Endothelial cell of umbilical vein (primary cell): Measurements from ENCODE around the gene SPPL3. TPM values are rescaled to one million over a fixed set of nuclear protein-coding genes. Genes with fewer than 3 reads are reported as not detected.

Experiments used
- BruUV-seq: library from RNA; stranded (reverse); fragments of 400-500 nt; replicated peaks from 2 replicates; lab custom pipeline; 2021; lab: Mats Ljungman, UMichigan
- CTCF ChIA-PET: fragments of 300-600, 350-600 bp; sonication (Branson Sonifier 250); formaldehyde crosslinking; loops from one replicate; lab custom pipeline; 2021; ENCODE audit warnings: antibody characterized with exemption, inconsistent platforms; lab: Charles Lee
- POLR2A ChIA-PET: fragments of 300-600, 350-600 bp; sonication (Branson Sonifier 250); formaldehyde crosslinking; loops from one replicate; lab custom pipeline; 2021; ENCODE audit warnings: antibody characterized with exemption, inconsistent platforms; lab: Charles Lee
- DNase-seq: peaks from one replicate; pipeline ENCODE4 v3.0.0-alpha.2; 2011; ENCODE audit warnings: low read depth, low spot score
- FAIRE-seq: peaks from 2 replicates; lab custom pipeline; 2011; peaks lifted over from hg19 to GRCh38; lab: Jason Lieb, UNC
- H2AFZ ChIP-seq: 2 replicates; pipeline ENCODE4 v1.6.0; 2012; ENCODE audit warnings: low read depth, low read length, control low read depth, inconsistent platforms
- H3K27ac ChIP-seq: 2 replicates; pipeline ENCODE4 v1.5.1; 2011; ENCODE audit warnings: low read depth, mild to moderate bottlenecking, control low read depth, low read length, moderate library complexity; ENCODE audit not compliant: insufficient read depth
- H3K27me3 ChIP-seq, 2 experiments: 2 replicates each; pipeline versions ENCODE4 v1.6.0 to v1.6.1; 2011; ENCODE audit warnings: low read length in 2 of 2, mixed read lengths in 1 of 2; ENCODE audit not compliant: control insufficient read depth in 2 of 2, insufficient read depth in 2 of 2
- H3K36me3 ChIP-seq, 2 experiments: 2 replicates in 1 of 2; 3 replicates in 1 of 2; pipeline ENCODE4 v1.5.1; 2011; ENCODE audit warnings: low read length in 2 of 2, mild to moderate bottlenecking in 1 of 2, moderate library complexity in 1 of 2; ENCODE audit not compliant: control insufficient read depth in 2 of 2, insufficient read depth in 2 of 2; ENCODE audit errors: extremely low read depth in 1 of 2
- H3K4me1 ChIP-seq: 3 replicates; pipeline ENCODE4 v1.5.1; 2011; ENCODE audit warnings: mild to moderate bottlenecking, low read length; ENCODE audit not compliant: control insufficient read depth, insufficient read depth; ENCODE audit errors: extremely low read depth
- H3K4me2 ChIP-seq: 2 replicates; pipeline ENCODE4 v1.6.1; 2011; ENCODE audit warnings: low read length, control low read depth, mixed read lengths; ENCODE audit not compliant: insufficient read depth
- H3K4me3 ChIP-seq, 3 experiments: fragments of 200-600 bp in 1 of 3; sonication (generic), shearing (Covaris generic) in 1 of 3; replicated peaks in 1 of 3; 2 replicates each; pipeline ENCODE4 v1.5.1; 2011 to 2016; ENCODE audit warnings: control low read depth in 3 of 3, low read length in 3 of 3, mild to moderate bottlenecking in 2 of 3, inconsistent platforms in 1 of 3, low read depth in 1 of 3, moderate library complexity in 1 of 3; ENCODE audit not compliant: insufficient read depth in 1 of 3
- H3K79me2 ChIP-seq: 2 replicates; pipeline ENCODE4 v1.6.0; 2012; ENCODE audit warnings: low read length, inconsistent platforms; ENCODE audit not compliant: control insufficient read depth, insufficient read depth
- H3K9ac ChIP-seq: replicated peaks from 2 replicates; pipeline ENCODE3; 2011; ENCODE audit warnings: low read length, control low read depth; ENCODE audit not compliant: insufficient read depth; ENCODE audit errors: extremely low read depth
- H3K9me1 ChIP-seq: replicated peaks from 3 replicates; pipeline ENCODE4 v1.6.0; 2011; ENCODE audit warnings: mild to moderate bottlenecking, low read length; ENCODE audit not compliant: control insufficient read depth, insufficient read depth; ENCODE audit errors: extremely low read depth
- H3K9me3 ChIP-seq: replicated peaks from 2 replicates; pipeline ENCODE4 v1.5.1; 2012; ENCODE audit warnings: low read length, inconsistent platforms; ENCODE audit not compliant: control insufficient read depth, insufficient read depth
- H4K20me1 ChIP-seq: replicated peaks from 2 replicates; pipeline ENCODE3; 2011; ENCODE audit warnings: mild to moderate bottlenecking, low read length; ENCODE audit not compliant: control insufficient read depth, insufficient read depth; ENCODE audit errors: extremely low read depth
- EZH2 ChIP-seq: IDR thresholded peaks from 2 replicates; pipeline ENCODE4 v1.6.1; 2012; ENCODE audit warnings: borderline replicate concordance, low read depth, mild to moderate bottlenecking, moderate library complexity, low read length, inconsistent platforms; ENCODE audit not compliant: severe bottlenecking
- FOS ChIP-seq: IDR thresholded peaks from 2 replicates; pipeline ENCODE4 v1.6.1; 2011; ENCODE audit warnings: mild to moderate bottlenecking, low read length, moderate library complexity, borderline replicate concordance; ENCODE audit not compliant: insufficient read depth
- GATA2 ChIP-seq: IDR thresholded peaks from 2 replicates; pipeline ENCODE4 v1.7.0; 2011; ENCODE audit warnings: low read depth, mild to moderate bottlenecking, moderate library complexity, mixed read lengths, low read length; ENCODE audit not compliant: insufficient read length, insufficient read depth
- JUN ChIP-seq: IDR thresholded peaks from 2 replicates; pipeline ENCODE4 v1.6.1; 2011; ENCODE audit warnings: borderline replicate concordance, low read depth; ENCODE audit not compliant: insufficient read length, insufficient read depth
- MYC ChIP-seq: IDR thresholded peaks from one replicate; pipeline ENCODE4 v1.6.1; 2011; ENCODE audit warnings: mild to moderate bottlenecking, low read depth, low read length
- POLR2A ChIP-seq: IDR thresholded peaks from 2 replicates; pipeline ENCODE4 v1.6.1; 2012; ENCODE audit warnings: low read depth, mild to moderate bottlenecking, control low read depth, low read length
- POLR2AphosphoS5 ChIP-seq: IDR thresholded peaks from 2 replicates; pipeline ENCODE4 v1.6.1; 2012; ENCODE audit warnings: low read depth, mild to moderate bottlenecking, control low read depth, low read length, moderate library complexity; ENCODE audit not compliant: insufficient read depth
- dilution Hi-C: fragments of 300-500 bp; cut with MboI; formaldehyde crosslinking; loops from one replicate; pipeline ENCODE4 v1.15.0; 2019; ENCODE audit warnings: low sequenced_read_pairs; ENCODE audit not compliant: extremely low pct_ligation_motif_present
- intact Hi-C: fragments of 100-400 bp; cut with micrococcal nuclease; formaldehyde crosslinking; loops from one replicate; pipeline ENCODE4 v1.10.0; 2022
- polyA plus RNA-seq, 4 experiments: library from polyadenylated mRNA; depleted of rRNA in 3 of 4; stranded (reverse) in 3 of 4; unstranded in 1 of 4; fragments of >200 nt; gene quantifications; 2 replicates each; pipeline versions ENCODE4 v1.2.1 to v1.2.3, GENCODE V29; 2011 to 2012; ENCODE audit warnings: missing spikeins in 1 of 4
- total RNA-seq: library from RNA; stranded (reverse); gene quantifications from 2 replicates; pipeline ENCODE4 v1.2.3, GENCODE V29; 2021
- TF ChIP-seq, protein P1 (sequence below), 2 donors: IDR thresholded peaks; 1 replicate in 1 of 2; 2 replicates in 1 of 2; pipeline ENCODE4 v1.5.1; 2011; ENCODE audit warnings: low read length in 2 of 2, mild to moderate bottlenecking in 2 of 2, moderate library complexity in 2 of 2, control low read depth in 1 of 2, inconsistent platforms in 1 of 2, low read depth in 1 of 2; ENCODE audit not compliant: insufficient read depth in 1 of 2; ENCODE audit errors: extremely low read depth in 1 of 2
- TF ChIP-seq, protein P2 (sequence below): IDR thresholded peaks from 2 replicates; pipeline ENCODE4 v1.6.1; 2011; ENCODE audit not compliant: insufficient read depth, insufficient read length

SPPL3 gene
- total and polyA plus RNA-seq, 2 donors (not counting 3 experiments of a cell fraction or from before 2014, with no cell fraction given) = 30.6 to 53.0 TPM

DNA sequence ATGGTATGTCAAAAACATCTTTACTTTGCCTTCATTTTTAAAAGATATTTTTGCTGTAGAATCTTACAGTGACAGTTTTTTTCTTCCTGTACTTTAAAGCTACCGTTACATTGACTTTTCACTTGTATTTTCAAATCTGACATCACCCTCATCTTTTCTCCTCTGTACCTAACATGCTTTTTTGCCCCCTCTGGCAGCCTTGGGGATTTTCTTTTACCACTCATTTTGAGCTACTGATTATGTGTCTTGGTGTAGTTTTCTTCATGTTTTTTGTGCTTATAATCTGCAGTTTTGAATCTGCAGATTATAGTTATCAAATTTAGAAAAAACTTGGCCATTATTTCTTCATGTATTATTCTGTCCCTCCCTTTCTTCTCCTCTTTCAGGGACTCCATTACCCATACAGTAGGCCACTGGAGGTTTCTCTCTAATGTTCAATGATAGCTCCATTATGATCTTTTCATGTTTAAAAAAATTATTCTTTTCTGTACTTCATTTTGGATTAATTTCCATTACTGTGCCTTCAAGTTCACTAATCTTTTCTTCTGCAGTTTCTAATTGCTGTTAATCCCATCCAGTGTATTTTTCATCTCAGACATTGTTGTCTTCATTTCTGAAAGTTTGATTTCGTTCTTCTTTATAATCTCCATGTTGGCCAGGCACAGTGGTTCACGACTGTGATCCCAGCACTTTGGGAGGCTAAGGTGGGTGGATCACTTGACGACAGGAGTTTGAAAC is 108.5 kb downstream of the SPPL3 start:
- H2AFZ ChIP-seq = no peak overlapping the region
- dilution Hi-C loops = no loop called here
- H4K20me1 ChIP-seq = peaks cover 2% of the 10 kb centered on the region
- ChIA-PET CTCF (interaction anchor here (1.0 kb wide), 1 partner anchor 10 kb away, joined by 3 read pairs; no protein-coding TSS in a partner anchor), POLR2A (interaction anchor here (0.6 kb wide), 1 partner anchor 505 kb away, joined by 7 read pairs; no protein-coding TSS in a partner anchor)
- no peak overlapping the region for H3K9ac ChIP-seq
- no peaks in the 10 kb centered on the region for H3K36me3 ChIP-seq
- H3K9me3 ChIP-seq = no peaks in the 10 kb centered on the region
- no TSS peak for BruUV-seq
- H3K4me2 ChIP-seq = no peak overlapping the region
- H3K79me2 ChIP-seq = no peaks in the 10 kb centered on the region
- no peak overlapping the region for H3K4me3 ChIP-seq
- intact Hi-C loops = no loop called here
- H3K27me3 ChIP-seq = no peaks in the 10 kb centered on the region
- H3K4me1 ChIP-seq = peaks cover 10% of the 10 kb centered on the region
- H3K27ac ChIP-seq = no peak overlapping the region
- no peak for TF ChIP-seq POLR2AphosphoS5
- TF ChIP-seq POLR2A = no peak
- TF ChIP-seq, protein P1, sequence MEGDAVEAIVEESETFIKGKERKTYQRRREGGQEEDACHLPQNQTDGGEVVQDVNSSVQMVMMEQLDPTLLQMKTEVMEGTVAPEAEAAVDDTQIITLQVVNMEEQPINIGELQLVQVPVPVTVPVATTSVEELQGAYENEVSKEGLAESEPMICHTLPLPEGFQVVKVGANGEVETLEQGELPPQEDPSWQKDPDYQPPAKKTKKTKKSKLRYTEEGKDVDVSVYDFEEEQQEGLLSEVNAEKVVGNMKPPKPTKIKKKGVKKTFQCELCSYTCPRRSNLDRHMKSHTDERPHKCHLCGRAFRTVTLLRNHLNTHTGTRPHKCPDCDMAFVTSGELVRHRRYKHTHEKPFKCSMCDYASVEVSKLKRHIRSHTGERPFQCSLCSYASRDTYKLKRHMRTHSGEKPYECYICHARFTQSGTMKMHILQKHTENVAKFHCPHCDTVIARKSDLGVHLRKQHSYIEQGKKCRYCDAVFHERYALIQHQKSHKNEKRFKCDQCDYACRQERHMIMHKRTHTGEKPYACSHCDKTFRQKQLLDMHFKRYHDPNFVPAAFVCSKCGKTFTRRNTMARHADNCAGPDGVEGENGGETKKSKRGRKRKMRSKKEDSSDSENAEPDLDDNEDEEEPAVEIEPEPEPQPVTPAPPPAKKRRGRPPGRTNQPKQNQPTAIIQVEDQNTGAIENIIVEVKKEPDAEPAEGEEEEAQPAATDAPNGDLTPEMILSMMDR (IDR thresholded peaks at IDR 0.05; ENCODE audit: extremely low read depth in 1 of 2, insufficient read depth in 1 of 2, low read depth in 1 of 2, low read length in 2 of 2) = no peak
- TF ChIP-seq, protein P2, sequence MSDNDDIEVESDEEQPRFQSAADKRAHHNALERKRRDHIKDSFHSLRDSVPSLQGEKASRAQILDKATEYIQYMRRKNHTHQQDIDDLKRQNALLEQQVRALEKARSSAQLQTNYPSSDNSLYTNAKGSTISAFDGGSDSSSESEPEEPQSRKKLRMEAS = no peak
- no peak for TF ChIP-seq EZH2
- TF ChIP-seq JUN = no peak
- TF ChIP-seq FOS = no peak
- no peak for TF ChIP-seq GATA2
- TF ChIP-seq MYC = no peak
- DNase-seq = no peak
- no peaks in the 10 kb centered on the region for H3K9me1 ChIP-seq
- no peak for FAIRE-seq
